ENCODE results near the gene NRN1L. TPM values are rescaled to one million over a fixed set of nuclear protein-coding genes. Genes with fewer than 3 reads are reported as not detected.

NRN1L gene
- total RNA-seq, 1 donor from 2014 or later, result not detected

GRCh38 chr16:67934306-67935100, 49.8 kb downstream of the NRN1L start:
- DNase-seq (ENCODE audit: low spot score), result no peak

GRCh38 chr16:67935101-67935401, 50.4 kb downstream of the NRN1L start:
- DNase-seq (ENCODE audit: low spot score), result no peak

GRCh38 chr16:67935402-67936123, 50.9 kb downstream of the NRN1L start:
- DNase-seq (ENCODE audit: low spot score), result peak; percentile 97

Other genes with a start within 250 kb of the NRN1L start
- 0.96 TPM for gene CARMIL2, start 239.7 kb upstream of the NRN1L start, total RNA-seq
- 11.5 TPM for gene ACD, start 224.6 kb upstream of the NRN1L start, total RNA-seq
- 3.9 TPM for gene PARD6A, start 223.9 kb upstream of the NRN1L start, total RNA-seq
- 11.4 TPM for gene ENKD1, start 218.1 kb upstream of the NRN1L start, total RNA-seq
- gene C16orf86, start 218.1 kb upstream of the NRN1L start, total RNA-seq, result 2.9 TPM
- gene GFOD2, start 165.6 kb upstream of the NRN1L start, total RNA-seq, result 16.7 TPM
- gene RANBP10, start 78.3 kb upstream of the NRN1L start, total RNA-seq, result 14.5 TPM
- 1.1 TPM for gene TSNAXIP1, start 78.0 kb upstream of the NRN1L start, total RNA-seq
- gene THAP11, start 42.6 kb upstream of the NRN1L start, total RNA-seq, result 21.6 TPM
- gene NUTF2, start 38.0 kb upstream of the NRN1L start, total RNA-seq, result 87.6 TPM
- 35.5 TPM for gene CENPT, start 37.2 kb upstream of the NRN1L start, total RNA-seq
- 41.3 TPM for gene EDC4, start 11.8 kb upstream of the NRN1L start, total RNA-seq
- gene PSKH1, start 8.4 kb downstream of the NRN1L start, total RNA-seq, result 28.6 TPM
- gene CTRL, start 47.0 kb downstream of the NRN1L start, total RNA-seq, result 1.3 TPM
- 53.8 TPM for gene PSMB10, start 52.0 kb downstream of the NRN1L start, total RNA-seq
- gene LCAT, start 59.2 kb downstream of the NRN1L start, total RNA-seq, result 32.1 TPM
- gene SLC12A4, start 83.8 kb downstream of the NRN1L start, total RNA-seq, result 113 TPM
- gene DPEP3, start 95.6 kb downstream of the NRN1L start, total RNA-seq, result 0.16 TPM
- gene DPEP2, start 114.6 kb downstream of the NRN1L start, total RNA-seq, result 1.5 TPM
- not detected for gene DPEP2NB, start 131.0 kb downstream of the NRN1L start, total RNA-seq
- gene DDX28, start 138.3 kb downstream of the NRN1L start, total RNA-seq, result 7.8 TPM
- 17.4 TPM for gene DUS2, start 138.4 kb downstream of the NRN1L start, total RNA-seq
- 38.2 TPM for gene NFATC3, start 200.5 kb downstream of the NRN1L start, total RNA-seq

Data from mesenteric fat pad (tissue), 1 donor.